Measurements from ENCODE around the gene CEP85L.

DNA sequence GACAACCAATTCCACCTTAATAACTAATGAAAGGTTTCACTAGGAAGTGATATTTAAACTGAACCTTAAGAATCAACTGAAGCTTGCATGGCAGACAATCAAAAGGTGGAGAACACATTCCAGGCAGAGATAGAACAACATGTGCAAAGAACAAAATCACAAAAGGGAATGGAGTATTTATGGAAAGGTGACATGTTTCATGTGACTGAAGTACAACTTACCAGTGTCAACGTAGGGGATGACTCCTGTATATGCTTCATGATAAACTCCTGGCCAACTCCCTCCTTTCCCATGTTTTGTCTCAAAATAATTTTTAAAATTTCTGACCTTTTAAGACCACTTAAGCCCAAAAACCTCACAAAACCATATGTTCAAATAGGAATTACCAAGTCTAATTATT lies 96.7 kb downstream of the CEP85L start:
- TF ChIP-seq CREB1 (CRISPR knock-in tag; IDR thresholded peaks at IDR 0.05; ENCODE audit: low read depth) (no peak), POLR2AphosphoS5 (IDR thresholded peaks at IDR 0.05; ENCODE audit: low read depth) (no peak), JUNB (IDR thresholded peaks at IDR 0.05; ENCODE audit: unreplicated experiment) (no peak), EZH2 (IDR thresholded peaks at IDR 0.05; ENCODE audit: low read depth, unreplicated experiment) (no peak), ZNF114 (CRISPR knock-in tag; IDR thresholded peaks at IDR 0.05) (no peak), EZH2phosphoT487 (IDR thresholded peaks at IDR 0.05; ENCODE audit: unreplicated experiment) (no peak), NANOG (IDR thresholded peaks at IDR 0.05; ENCODE audit: borderline replicate concordance) (no peak), ZNF331 (CRISPR knock-in tag; IDR thresholded peaks at IDR 0.05; ENCODE audit: low read depth) (no peak)
- TF ChIP-seq, protein P1, sequence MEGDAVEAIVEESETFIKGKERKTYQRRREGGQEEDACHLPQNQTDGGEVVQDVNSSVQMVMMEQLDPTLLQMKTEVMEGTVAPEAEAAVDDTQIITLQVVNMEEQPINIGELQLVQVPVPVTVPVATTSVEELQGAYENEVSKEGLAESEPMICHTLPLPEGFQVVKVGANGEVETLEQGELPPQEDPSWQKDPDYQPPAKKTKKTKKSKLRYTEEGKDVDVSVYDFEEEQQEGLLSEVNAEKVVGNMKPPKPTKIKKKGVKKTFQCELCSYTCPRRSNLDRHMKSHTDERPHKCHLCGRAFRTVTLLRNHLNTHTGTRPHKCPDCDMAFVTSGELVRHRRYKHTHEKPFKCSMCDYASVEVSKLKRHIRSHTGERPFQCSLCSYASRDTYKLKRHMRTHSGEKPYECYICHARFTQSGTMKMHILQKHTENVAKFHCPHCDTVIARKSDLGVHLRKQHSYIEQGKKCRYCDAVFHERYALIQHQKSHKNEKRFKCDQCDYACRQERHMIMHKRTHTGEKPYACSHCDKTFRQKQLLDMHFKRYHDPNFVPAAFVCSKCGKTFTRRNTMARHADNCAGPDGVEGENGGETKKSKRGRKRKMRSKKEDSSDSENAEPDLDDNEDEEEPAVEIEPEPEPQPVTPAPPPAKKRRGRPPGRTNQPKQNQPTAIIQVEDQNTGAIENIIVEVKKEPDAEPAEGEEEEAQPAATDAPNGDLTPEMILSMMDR (conservative IDR thresholded peaks at IDR 0.05; ENCODE audit: low read depth in 2 of 2), result no peak
- TF ChIP-seq, protein P2, sequence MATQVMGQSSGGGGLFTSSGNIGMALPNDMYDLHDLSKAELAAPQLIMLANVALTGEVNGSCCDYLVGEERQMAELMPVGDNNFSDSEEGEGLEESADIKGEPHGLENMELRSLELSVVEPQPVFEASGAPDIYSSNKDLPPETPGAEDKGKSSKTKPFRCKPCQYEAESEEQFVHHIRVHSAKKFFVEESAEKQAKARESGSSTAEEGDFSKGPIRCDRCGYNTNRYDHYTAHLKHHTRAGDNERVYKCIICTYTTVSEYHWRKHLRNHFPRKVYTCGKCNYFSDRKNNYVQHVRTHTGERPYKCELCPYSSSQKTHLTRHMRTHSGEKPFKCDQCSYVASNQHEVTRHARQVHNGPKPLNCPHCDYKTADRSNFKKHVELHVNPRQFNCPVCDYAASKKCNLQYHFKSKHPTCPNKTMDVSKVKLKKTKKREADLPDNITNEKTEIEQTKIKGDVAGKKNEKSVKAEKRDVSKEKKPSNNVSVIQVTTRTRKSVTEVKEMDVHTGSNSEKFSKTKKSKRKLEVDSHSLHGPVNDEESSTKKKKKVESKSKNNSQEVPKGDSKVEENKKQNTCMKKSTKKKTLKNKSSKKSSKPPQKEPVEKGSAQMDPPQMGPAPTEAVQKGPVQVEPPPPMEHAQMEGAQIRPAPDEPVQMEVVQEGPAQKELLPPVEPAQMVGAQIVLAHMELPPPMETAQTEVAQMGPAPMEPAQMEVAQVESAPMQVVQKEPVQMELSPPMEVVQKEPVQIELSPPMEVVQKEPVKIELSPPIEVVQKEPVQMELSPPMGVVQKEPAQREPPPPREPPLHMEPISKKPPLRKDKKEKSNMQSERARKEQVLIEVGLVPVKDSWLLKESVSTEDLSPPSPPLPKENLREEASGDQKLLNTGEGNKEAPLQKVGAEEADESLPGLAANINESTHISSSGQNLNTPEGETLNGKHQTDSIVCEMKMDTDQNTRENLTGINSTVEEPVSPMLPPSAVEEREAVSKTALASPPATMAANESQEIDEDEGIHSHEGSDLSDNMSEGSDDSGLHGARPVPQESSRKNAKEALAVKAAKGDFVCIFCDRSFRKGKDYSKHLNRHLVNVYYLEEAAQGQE (IDR thresholded peaks at IDR 0.05; ENCODE audit: unreplicated experiment), result no peak
- TF ChIP-seq, protein P3, sequence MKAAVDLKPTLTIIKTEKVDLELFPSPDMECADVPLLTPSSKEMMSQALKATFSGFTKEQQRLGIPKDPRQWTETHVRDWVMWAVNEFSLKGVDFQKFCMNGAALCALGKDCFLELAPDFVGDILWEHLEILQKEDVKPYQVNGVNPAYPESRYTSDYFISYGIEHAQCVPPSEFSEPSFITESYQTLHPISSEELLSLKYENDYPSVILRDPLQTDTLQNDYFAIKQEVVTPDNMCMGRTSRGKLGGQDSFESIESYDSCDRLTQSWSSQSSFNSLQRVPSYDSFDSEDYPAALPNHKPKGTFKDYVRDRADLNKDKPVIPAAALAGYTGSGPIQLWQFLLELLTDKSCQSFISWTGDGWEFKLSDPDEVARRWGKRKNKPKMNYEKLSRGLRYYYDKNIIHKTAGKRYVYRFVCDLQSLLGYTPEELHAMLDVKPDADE (IDR thresholded peaks at IDR 0.05), result no peak
